ENCODE results near the gene DPCD. TPM values are rescaled to one million over a fixed set of nuclear protein-coding genes. Genes with fewer than 3 reads are reported as not detected.

Gene DPCD
- total and polyA plus RNA-seq, 9 donors: 12.9 to 48.3 (median 19.8) TPM

DNA sequence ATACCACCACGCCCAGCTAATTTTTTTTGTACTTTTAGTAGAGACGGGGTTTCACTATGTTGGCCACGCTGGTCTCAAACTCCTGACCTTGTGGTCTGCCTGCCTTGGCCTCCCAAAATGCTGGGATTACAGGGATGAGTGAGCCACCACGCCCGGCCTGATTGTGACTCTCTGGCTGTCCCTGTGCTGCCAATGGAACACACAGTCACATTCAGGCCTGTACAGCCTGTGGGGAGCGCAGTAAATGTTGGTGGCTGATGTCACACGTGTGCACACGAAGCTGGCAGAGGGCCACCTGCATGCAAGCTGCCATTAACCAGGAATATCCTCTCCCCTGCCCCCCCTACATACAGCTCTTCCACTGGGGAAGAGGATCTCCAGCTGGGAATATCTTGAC is 22.2 kb upstream of the DPCD start:
- H3K27ac ChIP-seq: no peak overlapping the region
- no peaks in the 10 kb centered on the region for H3K9me3 ChIP-seq
- peaks cover 3% of the 10 kb centered on the region for H3K27me3 ChIP-seq
- TF ChIP-seq CTCF (IDR thresholded peaks at IDR 0.05): no peak
- TF ChIP-seq POLR2A (IDR thresholded peaks at IDR 0.05): no peak
- TF ChIP-seq EP300 (IDR thresholded peaks at IDR 0.05): no peak
- DNase-seq: peak in 1 of 5 donors; percentile 10
- peaks cover 6% of the 10 kb centered on the region for H3K4me1 ChIP-seq (ENCODE audit: insufficient read depth)
- WGBS, 3 donors: 43 to 51% (median 46%) methylated on average over 8 of the region's 8 CpGs
- intact Hi-C loops (cut with DNase I): loop anchor here in 1 of 4 donors (10.0 kb wide), 1 partner anchor 291 kb away; no protein-coding TSS in a partner anchor
- H3K36me3 ChIP-seq: no peaks in the 10 kb centered on the region
- H3K4me3 ChIP-seq: no peak overlapping the region

DNA sequence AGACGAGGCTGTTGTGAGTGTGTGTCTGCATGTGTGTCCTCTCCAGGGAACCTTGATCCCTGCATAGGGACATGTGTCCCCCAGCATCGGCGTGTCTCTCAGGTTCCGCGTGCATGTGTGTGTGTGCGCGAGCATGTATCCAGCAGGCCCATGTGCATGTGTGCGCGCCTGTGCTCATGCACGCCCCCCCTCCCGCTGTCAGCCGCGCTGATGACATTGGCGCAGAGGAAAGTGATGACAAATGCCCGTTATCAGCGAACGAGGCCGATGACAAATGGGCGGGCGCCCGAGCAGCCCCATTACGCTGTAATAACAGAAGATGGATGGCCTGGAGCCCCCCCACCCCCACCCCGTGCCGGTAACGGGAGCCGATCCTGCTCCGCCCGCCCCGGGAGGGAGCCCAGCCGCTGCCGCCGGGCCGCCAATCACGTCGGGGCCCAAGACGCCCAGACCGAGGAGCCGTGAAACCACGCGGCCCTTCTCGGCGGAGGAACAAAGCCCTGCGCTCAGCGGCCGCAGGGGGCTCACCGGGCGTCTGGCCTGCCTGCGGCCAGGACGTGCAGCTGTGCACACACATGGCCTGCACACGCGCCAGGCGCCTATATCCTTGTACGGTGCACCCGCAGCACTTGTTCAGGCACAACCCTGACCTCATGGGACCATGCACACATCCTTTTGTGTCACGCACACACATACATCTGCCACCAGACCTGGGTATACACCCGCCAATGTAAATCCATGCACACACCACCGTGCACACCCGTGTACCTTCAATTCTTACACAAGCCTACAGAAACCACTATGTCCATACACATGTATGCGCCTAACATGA is 21.6 kb upstream of the DPCD start:
- Histone ChIP-seq H3K36me3 (no peaks in the 10 kb centered on the region), H3K27ac (no peak overlapping the region), H3K27me3 (peaks cover 3% of the 10 kb centered on the region), H3K9me3 (no peaks in the 10 kb centered on the region), H3K4me3 (no peak overlapping the region), H3K4me1 (ENCODE audit: insufficient read depth) (peaks cover 6% of the 10 kb centered on the region)
- DNase-seq: peak in 2 of 5 donors; percentile 20 to 38
- no peak for TF ChIP-seq POLR2A (IDR thresholded peaks at IDR 0.05)
- no peak for TF ChIP-seq CTCF (IDR thresholded peaks at IDR 0.05)
- TF ChIP-seq EP300 (IDR thresholded peaks at IDR 0.05): no peak
- intact Hi-C loops (cut with DNase I): loop anchor here in 1 of 4 donors (10.0 kb wide), 1 partner anchor 292 kb away; no protein-coding TSS in a partner anchor
- 8 to 19% (median 10%) methylated on average over 41 to 59 of the region's 59 CpGs for WGBS, 3 donors

DNA sequence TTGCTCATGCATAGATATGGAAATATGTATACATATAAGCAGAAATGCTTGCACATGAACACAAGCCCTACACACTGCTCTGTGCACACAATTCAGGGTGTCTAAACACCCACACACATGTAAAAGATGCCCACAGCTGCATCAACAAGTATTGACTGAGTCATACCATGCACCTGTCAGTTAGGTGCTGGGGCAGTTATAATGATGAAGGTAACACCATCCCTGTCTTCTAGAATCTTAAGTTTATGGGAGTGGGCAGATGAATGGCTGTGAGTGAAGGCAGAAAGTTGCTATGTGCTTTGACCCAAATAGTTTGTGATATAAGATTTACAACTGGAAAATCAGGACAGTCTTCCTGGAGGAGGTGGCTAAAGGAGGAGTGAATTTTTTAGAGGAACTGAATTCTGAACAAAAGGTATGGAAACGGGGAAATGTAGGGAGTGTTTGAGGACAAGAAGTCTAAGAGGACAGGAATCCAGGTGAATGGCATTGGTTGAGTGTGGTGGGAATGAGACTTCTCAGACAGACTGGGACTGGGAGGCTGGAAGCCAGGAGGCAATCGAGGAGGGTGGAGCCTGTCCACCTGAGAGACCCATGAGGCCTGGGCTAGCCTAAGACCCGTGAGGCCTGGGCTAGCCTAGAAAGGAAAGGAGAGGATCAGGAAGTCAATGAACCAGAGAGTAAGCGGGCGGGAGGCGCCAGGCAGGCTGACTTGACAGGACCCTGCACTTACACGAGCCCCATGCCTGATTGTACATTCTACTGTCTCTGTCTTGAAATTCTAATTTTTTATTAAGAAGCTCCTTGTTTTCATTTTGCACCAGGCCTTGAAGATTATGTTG is 20.7 kb upstream of the DPCD start:
- Histone ChIP-seq H3K27ac (no peak overlapping the region), H3K9me3 (no peaks in the 10 kb centered on the region), H3K4me3 (no peak overlapping the region), H3K4me1 (ENCODE audit: insufficient read depth) (peaks cover 6% of the 10 kb centered on the region), H3K36me3 (no peaks in the 10 kb centered on the region), H3K27me3 (peaks cover 3% of the 10 kb centered on the region)
- intact Hi-C loops (cut with DNase I): loop anchor here in 2 of 4 donors (2.0 to 10.0 kb wide), 2 partner anchors 293 to 353 kb away; no protein-coding TSS in a partner anchor
- no peak for TF ChIP-seq CTCF (IDR thresholded peaks at IDR 0.05)
- no peak for TF ChIP-seq POLR2A (IDR thresholded peaks at IDR 0.05)
- no peak for TF ChIP-seq EP300 (IDR thresholded peaks at IDR 0.05)
- DNase-seq: no peak
- WGBS, 3 donors: 58 to 72% (median 69%) methylated on average over 7 of the region's 7 CpGs

GRCh38 chr10:101568054-101568745 is 19.9 kb upstream of the DPCD start:
- Histone ChIP-seq H3K36me3 (no peaks in the 10 kb centered on the region), H3K27ac (no peak overlapping the region), H3K4me1 (ENCODE audit: insufficient read depth) (peaks cover 6% of the 10 kb centered on the region), H3K9me3 (no peaks in the 10 kb centered on the region), H3K4me3 (no peak overlapping the region), H3K27me3 (peaks cover 3% of the 10 kb centered on the region)
- 77 to 83% (median 77%) methylated on average over 17 of the region's 17 CpGs for WGBS, 3 donors
- no peak for DNase-seq
- TF ChIP-seq CTCF (IDR thresholded peaks at IDR 0.05): no peak
- TF ChIP-seq POLR2A (IDR thresholded peaks at IDR 0.05): no peak
- TF ChIP-seq EP300 (IDR thresholded peaks at IDR 0.05): no peak
- intact Hi-C loops (cut with DNase I): loop anchor here in 2 of 4 donors (2.0 to 10.0 kb wide), 2 partner anchors 293 to 353 kb away; no protein-coding TSS in a partner anchor

All from ovary (tissue), 9 donors.